Measurements from ENCODE around the gene TRIM2.

TRIM2 gene

DNA sequence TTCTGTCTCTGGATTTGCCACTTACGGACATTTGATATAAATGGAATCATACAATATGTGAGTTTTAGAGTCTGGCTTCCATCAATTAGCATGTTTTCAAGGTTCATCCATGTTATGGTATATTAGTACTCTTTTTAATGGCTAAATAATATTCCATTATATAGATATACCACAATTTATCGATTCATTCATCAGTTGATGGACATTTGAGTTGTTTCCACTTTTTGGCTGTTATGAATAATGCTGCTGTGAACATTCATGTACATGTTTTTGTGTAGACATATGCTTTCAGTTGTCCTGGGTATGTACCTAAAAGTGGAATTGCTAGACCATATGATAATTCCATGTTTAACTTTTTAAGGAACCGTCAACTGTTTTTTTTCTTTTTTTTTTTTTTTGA, 79.0 kb downstream of the TRIM2 start:
- DNase-seq, result no peak

GRCh38 chr4:153290134-153290533, 85.9 kb downstream of the TRIM2 start:
- no peak for DNase-seq

GRCh38 chr4:153291562-153291961, 87.3 kb downstream of the TRIM2 start:
- no peak for DNase-seq

- no peak for DNase-seq
Observed at GRCh38 chr4:153292897-153293741, 88.9 kb downstream of the TRIM2 start.

DNA sequence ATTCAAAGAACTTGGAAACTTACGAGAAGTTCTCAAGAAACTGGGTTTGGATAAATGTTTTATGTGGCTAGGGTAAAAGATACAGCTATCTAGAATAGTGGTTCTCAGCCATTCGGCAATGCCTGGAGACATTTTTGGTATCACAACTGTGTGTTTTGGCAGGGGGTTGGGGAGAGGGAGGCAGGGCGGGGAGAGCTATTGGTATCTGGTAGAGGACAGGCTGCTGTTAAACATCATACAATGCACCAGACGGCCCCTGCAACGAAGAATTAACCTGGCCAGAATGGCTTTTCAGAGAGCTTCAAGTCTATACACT, 89.5 kb downstream of the TRIM2 start:
- no peak for DNase-seq

- no peak for DNase-seq
Observed at GRCh38 chr4:153294631-153295030, 90.4 kb downstream of the TRIM2 start.

- DNase-seq, result no peak
Observed at GRCh38 chr4:153295131-153295755, 91.0 kb downstream of the TRIM2 start.

DNA sequence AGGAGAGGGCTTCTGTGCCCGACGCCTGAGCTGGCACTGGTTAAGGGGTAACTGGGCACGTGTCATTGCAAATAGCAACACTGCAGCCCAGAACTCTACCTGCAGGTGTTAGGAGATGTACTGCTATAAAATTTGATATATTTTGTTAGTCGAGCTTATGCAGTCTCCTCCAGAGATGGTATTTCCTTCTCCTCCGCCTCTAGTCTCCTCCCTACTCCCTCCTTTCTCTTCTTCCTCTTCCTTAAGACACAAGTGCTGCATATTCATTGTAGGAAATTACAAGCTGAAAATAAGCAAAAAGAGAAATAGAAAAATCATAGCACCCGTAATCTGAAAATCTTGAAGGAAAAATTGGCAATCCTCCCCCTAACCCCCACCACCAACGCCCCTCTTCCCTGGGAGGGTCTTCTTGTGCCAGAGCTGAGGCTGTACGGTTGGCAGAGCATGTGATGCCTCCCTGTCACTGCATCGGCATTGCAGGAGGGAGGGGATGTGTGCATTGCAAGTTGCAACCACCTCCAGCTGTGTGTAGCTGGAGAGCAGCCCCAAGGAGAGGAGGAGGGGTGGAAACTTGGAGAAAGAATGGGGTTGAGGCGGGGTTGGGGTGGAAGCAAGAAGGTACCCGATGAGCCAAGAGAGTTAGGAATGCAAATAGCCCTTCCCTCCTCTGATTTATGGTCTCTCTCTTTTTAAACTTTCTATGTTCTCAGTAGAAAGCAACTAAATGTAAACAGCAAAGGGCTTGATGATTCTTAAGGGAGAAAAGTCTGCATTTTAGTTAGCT, 92.0 kb downstream of the TRIM2 start:
- peak; percentile 77 for DNase-seq

DNA sequence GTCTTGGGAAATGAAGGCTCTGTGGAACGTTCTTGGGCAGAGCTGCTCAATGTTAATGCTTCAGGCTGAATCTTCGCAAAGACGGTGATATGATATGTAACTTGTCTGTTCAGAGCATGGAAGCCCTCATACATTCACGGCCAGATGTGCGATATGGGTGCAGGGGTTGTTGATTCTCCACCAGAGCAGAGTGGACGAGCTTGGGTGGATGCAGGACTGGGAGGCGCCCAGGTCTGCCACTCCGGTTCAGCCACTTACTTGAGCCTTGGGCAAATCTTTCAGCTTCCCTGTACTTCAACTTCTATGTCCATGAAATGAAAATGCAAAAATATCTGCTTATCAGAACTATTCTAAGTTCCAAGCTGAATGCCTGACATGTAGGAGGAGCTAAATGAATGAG, 92.9 kb downstream of the TRIM2 start:
- DNase-seq, result no peak

DNA sequence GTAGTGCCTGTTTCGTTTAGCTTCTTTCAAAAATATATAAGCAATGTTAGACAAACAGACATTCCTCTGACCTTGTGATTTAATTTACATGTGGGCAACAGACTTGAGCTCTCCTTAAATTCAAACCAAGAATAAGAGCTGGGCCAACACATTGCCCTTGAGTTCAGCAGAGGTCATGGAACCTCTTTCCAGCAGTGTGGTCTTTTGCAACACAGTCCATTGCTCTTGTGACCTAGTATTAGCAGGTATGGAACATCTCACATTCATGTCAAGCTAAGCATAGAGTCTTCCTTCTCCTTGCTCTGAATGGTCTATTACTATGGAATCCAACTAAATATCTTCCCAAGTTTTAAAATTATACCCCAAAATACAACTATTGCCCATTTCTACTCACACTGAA, 106.5 kb downstream of the TRIM2 start:
- no peak for DNase-seq

DNA sequence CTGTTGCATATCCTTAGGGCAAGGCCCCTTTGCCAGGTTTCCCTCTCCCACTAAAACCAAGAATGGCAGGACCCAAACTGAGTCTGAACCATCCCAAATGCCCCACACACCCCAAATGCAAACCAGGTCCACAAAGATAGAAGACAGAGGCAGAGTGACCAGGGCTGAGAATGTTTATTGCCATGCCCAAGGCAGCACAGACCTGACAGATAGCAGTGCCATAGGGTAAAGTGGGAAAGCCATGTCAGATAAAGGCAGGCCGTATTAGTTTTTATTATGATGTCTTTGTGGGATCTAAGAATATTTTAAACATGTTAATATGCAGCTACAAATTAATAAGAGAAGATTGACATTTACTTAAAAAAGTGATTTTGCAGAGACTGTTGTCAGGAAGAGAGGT, 110.7 kb downstream of the TRIM2 start:
- DNase-seq, result no peak

DNA sequence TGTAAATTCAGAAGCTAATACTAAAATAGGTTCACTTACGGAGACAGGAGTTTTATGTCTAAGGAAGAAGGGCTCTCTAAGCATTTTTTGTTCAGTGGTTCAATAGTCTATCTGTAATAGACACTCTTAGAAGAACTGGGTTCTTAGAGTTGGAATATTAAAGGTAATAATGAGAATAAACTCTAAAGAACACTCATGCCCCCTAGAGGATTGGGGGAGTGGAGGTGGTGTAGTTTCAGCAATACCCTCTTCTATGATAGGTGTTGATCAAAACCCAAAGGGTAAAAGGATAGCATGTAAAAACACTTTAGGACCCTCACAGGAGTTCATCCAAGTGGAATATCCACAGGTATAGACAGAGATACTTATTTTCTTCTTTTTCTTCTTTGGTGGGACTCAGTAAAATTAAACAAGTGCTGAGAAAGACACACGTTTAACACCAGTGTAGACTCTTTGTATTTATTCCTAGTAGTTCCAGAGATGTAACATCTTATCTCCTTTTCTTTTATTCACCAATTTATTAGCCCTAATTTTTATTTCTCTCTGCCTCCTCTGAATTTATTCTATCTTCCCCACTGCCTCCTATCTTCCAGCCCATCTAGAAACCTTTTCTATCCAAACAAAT, 114.6 kb downstream of the TRIM2 start:
- no peak for DNase-seq

GRCh38 chr4:153322791-153323190, 118.5 kb downstream of the TRIM2 start:
- no peak for DNase-seq

DNA sequence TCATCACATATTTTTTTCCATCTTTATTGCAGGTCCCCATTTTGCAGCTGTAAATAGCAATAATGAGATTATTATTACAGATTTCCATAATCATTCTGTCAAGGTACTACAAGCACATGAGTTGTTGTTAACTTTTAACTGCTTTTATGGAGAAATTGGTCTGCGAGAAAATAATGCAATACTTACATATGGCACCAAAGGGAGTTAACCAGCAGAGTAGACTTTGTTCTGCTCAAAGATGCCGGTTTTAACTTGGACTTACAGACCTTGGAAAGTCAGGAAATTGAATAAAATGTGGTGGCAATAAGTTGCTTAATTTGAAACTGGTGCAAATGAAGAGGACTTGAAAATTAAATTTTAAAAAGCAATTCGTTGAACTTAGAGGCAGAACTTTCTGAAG, 119.8 kb downstream of the TRIM2 start:
- no peak for DNase-seq

GRCh38 chr4:153325558-153325957, 121.3 kb downstream of the TRIM2 start:
- no peak for DNase-seq

DNA sequence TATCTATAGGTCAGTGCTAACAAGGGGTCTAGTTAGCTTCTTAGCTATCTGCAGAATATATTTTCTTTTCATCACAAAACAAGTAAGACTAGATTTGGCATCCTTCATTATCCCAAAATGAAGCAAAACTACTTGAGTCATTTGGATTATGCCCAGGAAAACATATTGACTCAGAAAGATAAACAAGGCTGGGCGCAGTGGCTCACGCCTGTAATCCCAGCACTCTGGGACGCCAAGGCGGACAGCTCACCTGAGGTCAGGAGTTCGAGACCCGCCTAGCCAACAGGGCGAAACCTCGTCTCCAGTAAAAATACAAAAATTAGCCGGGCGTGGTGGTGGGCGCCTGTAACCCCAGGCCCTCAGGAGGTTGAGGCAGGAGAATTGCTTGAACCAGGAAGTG, 122.3 kb downstream of the TRIM2 start:
- DNase-seq, result no peak

GRCh38 chr4:153327247-153327646, 123.0 kb downstream of the TRIM2 start:
- DNase-seq, result no peak

GRCh38 chr4:153332936-153333335, 128.7 kb downstream of the TRIM2 start:
- DNase-seq, result no peak

DNA sequence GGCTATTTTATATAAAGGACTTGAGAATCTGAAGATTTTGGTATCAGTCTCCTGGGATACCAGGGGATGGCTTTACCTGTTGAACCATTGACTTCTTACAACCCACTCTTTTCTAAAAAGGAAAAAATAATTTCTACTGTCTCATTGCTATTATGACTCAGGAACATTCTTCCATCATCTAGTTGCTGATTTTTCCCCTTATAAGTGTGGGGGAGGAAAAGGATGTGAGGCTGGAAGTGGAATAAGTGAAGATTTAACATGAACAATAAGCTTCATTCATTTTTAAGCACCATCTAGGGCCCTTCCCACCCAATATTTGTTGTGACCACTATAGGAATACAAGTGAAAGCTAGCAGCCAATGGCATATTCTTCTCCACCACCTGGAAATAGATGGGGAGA, 129.6 kb downstream of the TRIM2 start:
- no peak for DNase-seq

DNA sequence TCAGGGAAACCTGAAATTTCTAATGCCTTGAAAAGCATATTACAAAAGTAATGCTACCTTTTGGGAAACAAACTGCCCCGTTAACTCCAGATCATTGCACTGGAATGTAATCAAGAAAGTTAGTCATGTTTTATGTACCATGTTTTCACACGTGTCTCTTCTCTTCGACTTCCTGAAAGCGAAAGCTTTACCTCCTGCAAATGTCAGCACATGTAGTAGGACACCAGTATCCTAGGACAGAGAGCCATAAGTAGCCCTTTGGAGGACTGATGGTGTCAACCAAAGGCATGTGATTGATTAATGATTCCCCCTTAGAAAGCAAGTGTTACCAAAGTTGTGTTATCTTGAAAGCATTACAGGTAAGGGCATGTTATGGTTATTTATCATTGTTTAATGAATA, 131.4 kb downstream of the TRIM2 start:
- no peak for DNase-seq

GRCh38 chr4:153337686-153338085, 133.4 kb downstream of the TRIM2 start:
- no peak for DNase-seq

GRCh38 chr4:153341575-153342090, 137.4 kb downstream of the TRIM2 start:
- DNase-seq, result no peak

All from femur (tissue), 1 donor.